Stomach (tissue), 9 donors: Measurements from ENCODE around the gene ATG5. TPM values are rescaled to one million over a fixed set of nuclear protein-coding genes. Genes with fewer than 3 reads are reported as not detected.

ENCODE experiments used
- DNase-seq, 2 donors: peaks; one replicate each; pipeline versions ENCODE4 v3.0.0 to v3.0.0-alpha.2; 2013 to 2019
- H3K27ac ChIP-seq, 5 donors: fragments of 200-600 bp in 4 of 5; sonication (generic) in 4 of 5; one replicate each; pipeline ENCODE4 v1.5.1; 2013 to 2019; ENCODE audit warnings: mild to moderate bottlenecking in 1 of 5, moderate library complexity in 1 of 5
- H3K27me3 ChIP-seq, 3 donors: fragments of 200-600 bp; sonication (generic); one replicate each; pipeline ENCODE4 v1.5.1; 2017 to 2019; ENCODE audit warnings: mixed run types in 1 of 3
- H3K36me3 ChIP-seq, 4 donors: fragments of 200-600 bp; sonication (generic); 1 replicate in 3 of 4; 2 replicates in 1 of 4; pipeline ENCODE4 v1.5.1; 2016 to 2019
- H3K4me1 ChIP-seq, 4 donors: fragments of 200-600 bp; sonication (generic); one replicate each; pipeline ENCODE4 v1.5.1; 2016 to 2019
- H3K4me3 ChIP-seq, 4 donors: fragments of 200-600 bp; sonication (generic) in 3 of 4; one replicate each; pipeline ENCODE4 v1.5.1; 2016 to 2019; ENCODE audit warnings: mild to moderate bottlenecking in 1 of 4
- H3K9me3 ChIP-seq, 4 donors: fragments of 200-600 bp; sonication (generic); one replicate each; pipeline ENCODE4 v1.5.1; 2016 to 2019
- CTCF ChIP-seq, 7 experiments: fragments of 450-650 bp in 4 of 7; fragments of 200-600 bp in 3 of 7; sonication (generic) in 3 of 7; IDR thresholded peaks; one replicate each; pipeline ENCODE4 v1.5.1; 2016 to 2019; ENCODE audit warnings: antibody characterized with exemption in 7 of 7, control low read depth in 2 of 7, mild to moderate bottlenecking in 1 of 7
- EP300 ChIP-seq: sonication (generic); formaldehyde crosslinking; IDR thresholded peaks from one replicate; pipeline ENCODE4 v1.6.1; 2017; ENCODE audit warnings: antibody characterized with exemption
- POLR2A ChIP-seq, 4 donors: fragments of 450-650 bp; IDR thresholded peaks; one replicate each; pipeline ENCODE4 v1.6.1; 2016; ENCODE audit warnings: antibody characterized with exemption in 4 of 4, control low read depth in 2 of 4, mild to moderate bottlenecking in 1 of 4, moderate library complexity in 1 of 4
- POLR2AphosphoS5 ChIP-seq, 3 donors: sonication (generic); formaldehyde crosslinking; IDR thresholded peaks; one replicate each; pipeline ENCODE4 v1.6.1; 2016; ENCODE audit warnings: antibody characterized with exemption in 3 of 3
- WGBS, 5 donors: extraction: QIAGEN DNeasy Blood & Tissue Kit in 3 of 5; methylation state at CpG; one replicate each; pipeline versions ENCODE4 v1.1.5 to v1.1.7; 2013 to 2018; 5-methylcytosine and 5-hydroxymethylcytosine counted together
- intact Hi-C: fragments of 100-400 bp; cut with DNase I; formaldehyde crosslinking; loops from one replicate; pipeline ENCODE4 v1.15.1; 2023; ENCODE audit warnings: low total_unique reads
- polyA plus RNA-seq, 3 donors: library from polyadenylated mRNA; stranded (reverse); fragments of 200-250 nt; gene quantifications; one replicate each; pipeline ENCODE4 v1.2.3, GENCODE V29; 2013
- total RNA-seq, 5 donors: library from RNA; depleted of rRNA; stranded (reverse); fragments of >200 nt; gene quantifications; one replicate each; pipeline versions ENCODE4 v1.1.0 to v1.2.3, GENCODE V29; 2014 to 2016
- donor health status: healthy with polysubstance abuse.
- donor health status: Bipolar disorder and iron deficiency.
- donor health status: healthy.

The ATG5 gene
- total and polyA plus RNA-seq, 8 donors, result 12.8 to 89.4 (median 25.5) TPM

GRCh38 chr6:106149472-106150069, 176.0 kb downstream of the ATG5 start:
- WGBS, 5 donors, result 73 to 86% (median 80%) methylated on average over 1 of the region's 1 CpG

GRCh38 chr6:106147476-106147875, 178.1 kb downstream of the ATG5 start:
- Histone ChIP-seq H3K4me3 (no peak overlapping the region), H3K4me1 (no peaks in the 10 kb centered on the region), H3K9me3 (no peaks in the 10 kb centered on the region), H3K27ac (no peak overlapping the region), H3K27me3 (no peaks in the 10 kb centered on the region), H3K36me3 (no peaks in the 10 kb centered on the region)
- DNase-seq, result no peak
- TF ChIP-seq CTCF (IDR thresholded peaks at IDR 0.05) (no peak), POLR2AphosphoS5 (IDR thresholded peaks at IDR 0.05) (no peak), EP300 (no peak), POLR2A (IDR thresholded peaks at IDR 0.05) (no peak)
- 35 to 72% (median 50%) methylated on average over 1 to 2 of the region's 2 CpGs for WGBS, 5 donors
- intact Hi-C loops, result no loop called here

More at GRCh38 chr6:106149472-106150069, 176.0 kb downstream of the ATG5 start:
- H3K36me3 ChIP-seq, result no peaks in the 10 kb centered on the region
- no peaks in the 10 kb centered on the region for H3K27me3 ChIP-seq
- intact Hi-C loops, result no loop called here
- no peak overlapping the region for H3K27ac ChIP-seq
- no peaks in the 10 kb centered on the region for H3K4me1 ChIP-seq
- H3K9me3 ChIP-seq, result no peaks in the 10 kb centered on the region
- TF ChIP-seq POLR2AphosphoS5 (IDR thresholded peaks at IDR 0.05), result no peak
- TF ChIP-seq EP300, result no peak
- TF ChIP-seq CTCF (IDR thresholded peaks at IDR 0.05), result no peak
- TF ChIP-seq POLR2A (IDR thresholded peaks at IDR 0.05), result no peak
- DNase-seq, result no peak
- no peak overlapping the region for H3K4me3 ChIP-seq

GRCh38 chr6:106146852-106147351, 178.7 kb downstream of the ATG5 start:
- no peak for DNase-seq
- Histone ChIP-seq H3K36me3 (no peaks in the 10 kb centered on the region), H3K27me3 (no peaks in the 10 kb centered on the region), H3K4me1 (no peaks in the 10 kb centered on the region), H3K27ac (no peak overlapping the region), H3K9me3 (no peaks in the 10 kb centered on the region), H3K4me3 (no peak overlapping the region)
- TF ChIP-seq CTCF (IDR thresholded peaks at IDR 0.05) (no peak), POLR2A (IDR thresholded peaks at IDR 0.05) (no peak), EP300 (no peak), POLR2AphosphoS5 (IDR thresholded peaks at IDR 0.05) (no peak)
- intact Hi-C loops, result no loop called here
- 79 to 95% (median 89%) methylated on average over 1 to 2 of the region's 2 CpGs for WGBS, 5 donors

- intact Hi-C loops, result no loop called here
- Histone ChIP-seq H3K27me3 (no peaks in the 10 kb centered on the region), H3K4me1 (no peaks in the 10 kb centered on the region), H3K4me3 (no peak overlapping the region), H3K9me3 (no peaks in the 10 kb centered on the region), H3K27ac (no peak overlapping the region), H3K36me3 (no peaks in the 10 kb centered on the region)
- TF ChIP-seq EP300 (no peak), CTCF (IDR thresholded peaks at IDR 0.05) (no peak), POLR2AphosphoS5 (IDR thresholded peaks at IDR 0.05) (no peak), POLR2A (IDR thresholded peaks at IDR 0.05) (no peak)
- 45 to 57% (median 47%) methylated on average over 7 of the region's 7 CpGs for WGBS, 5 donors
- DNase-seq, result peak in 1 of 2 donors; percentile 20
These were observed 179.8 kb downstream of the ATG5 start for GRCh38 chr6:106145741-106146227.
